HG03103 (cell line): ENCODE measurements around the gene KRTAP6-1.

Source experiments
- ATAC-seq: cut with Tn5 transposase; IDR thresholded peaks from one replicate; pipeline ENCODE4 v1.9.1; 2021; ENCODE audit warnings: low read depth; ENCODE audit not compliant: unreplicated experiment

Gene KRTAP6-1, protein sequence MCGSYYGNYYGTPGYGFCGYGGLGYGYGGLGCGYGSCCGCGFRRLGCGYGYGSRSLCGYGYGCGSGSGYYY

DNA sequence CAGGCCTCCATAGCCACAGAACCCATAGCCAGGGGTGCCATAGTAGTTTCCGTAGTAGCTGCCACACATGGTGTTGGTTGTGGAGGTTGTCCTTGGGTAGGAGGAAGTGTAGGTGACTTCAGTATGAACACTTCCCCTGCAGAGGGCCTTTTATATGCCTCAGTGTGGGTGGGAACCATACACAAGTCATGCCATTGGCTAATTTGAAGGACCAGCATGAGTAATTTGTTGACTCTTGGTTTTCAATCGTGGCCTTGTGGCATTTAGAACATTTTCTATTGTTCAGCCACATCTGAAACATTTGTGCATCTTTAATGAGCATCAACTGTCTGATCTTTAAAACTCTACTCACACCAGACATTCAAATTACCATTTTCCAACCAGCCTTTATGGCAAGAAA, at the start of gene KRTAP6-1:
Gene KRTAP6-1 (minus strand): TSS at position 95 of the 400 bp plus-strand sequence. CDS start 26 bp downstream, at position 69.
- ATAC-seq: no peak

DNA sequence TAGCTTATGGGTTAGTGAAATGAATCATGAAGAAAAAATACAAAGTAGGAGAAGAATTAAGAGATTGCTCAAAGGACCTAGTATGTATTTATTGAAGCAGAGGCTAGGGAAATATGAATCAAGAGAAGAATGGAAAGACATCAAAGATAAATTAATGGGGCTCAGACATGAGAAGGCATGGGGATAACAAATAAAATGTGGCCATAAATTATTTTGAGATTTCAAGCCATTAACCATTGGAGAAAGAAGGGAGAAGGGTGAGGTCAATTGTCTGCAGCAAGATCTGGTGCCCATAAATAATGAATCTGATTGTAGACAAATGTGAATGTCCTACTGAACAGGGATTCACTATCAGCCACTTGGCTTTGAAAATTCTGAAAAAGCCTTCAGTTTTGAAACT, 39.2 kb upstream of the KRTAP6-1 start:
- no peak for ATAC-seq

DNA sequence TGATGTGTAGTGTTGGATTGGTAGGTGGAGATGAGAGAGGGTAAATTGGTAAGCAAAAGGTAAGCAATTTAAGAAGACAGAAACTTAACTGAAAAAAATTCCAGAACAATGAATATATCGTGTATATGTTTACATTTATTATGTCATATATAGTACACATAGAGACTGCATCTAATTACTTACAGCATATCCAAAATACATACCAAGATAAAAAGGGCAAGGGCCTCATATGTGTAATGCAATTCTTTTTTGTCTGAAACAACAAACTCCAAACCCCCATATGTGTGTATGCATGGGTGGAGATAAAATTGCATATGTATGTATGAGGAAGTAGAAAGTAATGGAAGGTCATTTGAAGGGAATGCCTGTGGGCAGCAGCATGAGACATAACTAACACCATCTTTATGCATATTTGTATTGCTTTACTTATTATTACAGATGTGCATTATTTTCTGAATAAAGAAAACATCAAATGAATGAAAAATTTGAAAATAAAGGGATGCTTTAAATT, 33.2 kb upstream of the KRTAP6-1 start:
- no peak for ATAC-seq

DNA sequence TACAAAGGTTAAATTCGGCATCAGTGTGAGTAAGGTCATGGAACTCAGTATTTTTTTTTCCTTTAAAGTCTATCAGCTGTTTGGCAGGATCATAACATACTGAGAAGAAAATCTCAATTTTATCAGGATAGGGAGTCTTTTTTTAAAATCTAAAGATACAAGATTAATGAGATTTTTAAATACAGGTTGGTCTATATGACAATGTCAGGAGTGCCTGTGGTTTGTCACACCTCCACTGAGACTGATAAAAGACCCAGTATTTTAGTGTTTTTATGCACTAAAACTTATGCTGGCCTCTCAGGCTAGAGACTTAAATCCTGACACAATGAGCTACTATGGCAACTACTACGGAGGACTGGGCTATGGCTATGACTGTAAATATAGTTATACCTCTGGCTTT, 28.8 kb upstream of the KRTAP6-1 start, which contains the start of gene KRTAP20-3:
Gene KRTAP20-3 (plus strand): TSS at position 301 of the 400 bp plus-strand sequence.
- no peak for ATAC-seq

DNA sequence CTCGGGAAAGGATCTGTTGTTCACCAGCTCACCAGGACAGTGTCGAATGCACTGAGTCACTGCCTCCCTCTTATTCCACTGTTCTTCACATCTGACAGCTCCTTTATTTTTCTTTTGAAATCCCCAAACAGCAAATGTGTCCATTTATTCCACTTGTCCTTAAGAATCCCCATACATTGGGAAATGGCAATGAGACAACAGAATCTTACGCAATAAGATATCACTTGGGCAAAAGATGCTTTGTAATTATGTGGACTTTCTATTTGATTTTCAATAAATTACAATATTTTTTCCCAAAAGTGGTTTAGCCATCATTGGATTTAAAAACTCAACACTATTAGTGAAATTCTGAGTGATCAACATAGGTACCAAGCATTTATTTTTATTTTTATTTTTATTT, 25.0 kb upstream of the KRTAP6-1 start:
- ATAC-seq: no peak

DNA sequence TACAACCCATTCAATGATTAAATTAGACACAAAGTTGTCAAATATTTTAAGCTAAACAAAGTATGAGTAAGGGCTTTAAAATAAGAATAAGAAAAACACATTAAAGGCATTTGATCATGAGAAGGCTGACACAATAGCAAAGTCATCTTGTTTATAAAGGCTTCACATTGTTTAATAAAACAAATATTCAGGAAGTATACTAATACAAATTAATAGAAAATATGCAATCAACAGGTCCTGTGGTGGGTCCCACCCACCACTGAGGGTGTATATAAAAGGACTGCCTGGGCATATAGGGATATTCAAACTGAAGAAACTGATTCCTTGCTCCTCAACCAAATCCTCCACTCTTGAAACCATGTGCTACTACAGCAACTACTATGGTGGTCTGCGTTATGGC, 21.2 kb upstream of the KRTAP6-1 start, which contains the start of gene KRTAP20-2:
Gene KRTAP20-2 (plus strand): TSS at position 301 of the 400 bp plus-strand sequence. CDS start 58 bp downstream, at position 359.
- ATAC-seq: no peak

DNA sequence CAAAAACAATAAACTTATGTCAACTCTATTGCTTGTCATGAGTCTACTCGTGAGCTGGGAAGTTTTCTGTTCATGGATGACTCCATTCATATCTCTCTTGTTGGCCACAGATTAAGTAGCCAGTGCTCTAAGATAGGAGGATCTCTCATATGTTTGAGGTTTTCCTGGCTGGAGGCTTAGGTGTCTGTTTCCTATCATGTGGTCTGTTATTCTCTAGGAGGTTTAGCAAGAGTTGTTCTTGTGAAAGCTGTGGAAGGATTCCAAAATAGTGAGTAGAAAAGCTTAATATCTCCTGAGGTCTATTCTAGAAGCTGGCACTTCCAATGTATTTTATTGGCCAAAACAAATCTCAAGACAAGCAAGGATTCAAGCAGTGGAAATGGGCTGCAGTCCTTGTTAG, 15.5 kb upstream of the KRTAP6-1 start:
- no peak for ATAC-seq

DNA sequence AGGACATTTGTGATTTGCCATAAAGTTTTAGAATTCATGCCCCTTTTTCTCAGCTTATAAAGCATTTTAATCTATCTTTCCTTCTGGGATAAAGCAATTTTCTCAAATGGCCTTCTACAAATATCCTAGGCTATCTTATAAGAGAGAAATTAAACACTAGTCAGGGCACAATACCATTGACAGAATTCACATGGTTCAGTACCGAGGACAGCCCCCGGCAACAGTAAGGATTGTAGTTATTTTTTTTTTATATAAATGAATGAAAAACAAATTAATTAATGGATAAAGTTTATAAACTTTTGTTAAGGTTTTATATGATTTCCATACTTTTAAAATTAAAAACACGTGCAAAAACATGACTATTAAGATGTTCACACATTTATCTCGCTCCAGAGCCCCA, 14.4 kb upstream of the KRTAP6-1 start:
- no peak for ATAC-seq

DNA sequence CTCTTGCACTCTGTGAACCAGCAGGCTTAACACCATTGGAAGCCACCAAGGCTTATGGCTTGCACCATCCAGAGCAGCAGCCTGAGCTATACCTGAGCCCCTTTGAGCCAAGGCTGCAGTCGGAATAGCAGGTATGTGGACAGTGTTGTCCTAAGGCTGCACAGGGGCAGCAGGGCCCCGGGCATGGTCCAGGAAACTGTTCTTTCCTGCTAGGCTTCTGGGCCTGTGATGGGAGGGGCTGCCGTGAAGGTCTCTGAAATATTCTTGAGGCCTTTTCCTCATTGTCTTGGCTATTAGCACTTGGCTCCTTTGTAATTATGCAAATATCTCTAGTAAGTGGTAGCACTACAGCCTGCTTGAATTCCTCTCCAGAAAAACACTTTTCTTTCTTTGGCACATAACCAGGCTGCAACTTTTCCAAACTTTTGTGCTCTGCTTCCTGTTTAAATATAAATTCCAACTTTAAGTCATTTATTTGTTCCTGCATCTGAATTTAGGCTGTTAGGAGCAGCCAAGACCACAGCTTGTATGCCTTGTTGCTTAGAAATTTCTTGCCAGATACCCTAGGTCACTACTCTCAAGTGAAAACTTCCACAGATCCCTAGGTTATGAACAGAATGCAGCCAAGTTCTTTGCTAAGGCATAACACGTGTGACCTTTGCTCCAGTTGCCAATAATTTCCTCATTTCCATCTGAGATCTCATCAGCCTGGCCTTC, 11.9 kb upstream of the KRTAP6-1 start:
- ATAC-seq: no peak

DNA sequence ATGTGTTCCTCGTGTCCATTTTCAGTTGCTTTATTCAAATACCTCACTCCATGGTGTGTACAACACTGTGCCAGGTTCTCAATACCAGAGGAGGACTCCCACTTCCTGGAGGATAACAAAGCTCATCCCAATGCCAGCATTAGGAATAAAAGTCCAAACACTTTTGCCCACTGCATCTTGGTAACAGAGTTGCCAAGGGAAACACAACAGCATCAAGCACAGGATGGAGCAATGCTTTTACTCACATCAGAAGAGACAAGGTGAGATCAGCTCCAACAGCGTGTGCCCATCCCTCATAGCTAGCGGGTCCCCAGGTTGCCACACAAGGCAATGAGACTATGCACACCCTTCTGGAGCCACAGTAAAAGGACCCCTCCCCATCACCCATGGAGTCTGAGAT, 9.6 kb upstream of the KRTAP6-1 start:
- ATAC-seq: no peak

DNA sequence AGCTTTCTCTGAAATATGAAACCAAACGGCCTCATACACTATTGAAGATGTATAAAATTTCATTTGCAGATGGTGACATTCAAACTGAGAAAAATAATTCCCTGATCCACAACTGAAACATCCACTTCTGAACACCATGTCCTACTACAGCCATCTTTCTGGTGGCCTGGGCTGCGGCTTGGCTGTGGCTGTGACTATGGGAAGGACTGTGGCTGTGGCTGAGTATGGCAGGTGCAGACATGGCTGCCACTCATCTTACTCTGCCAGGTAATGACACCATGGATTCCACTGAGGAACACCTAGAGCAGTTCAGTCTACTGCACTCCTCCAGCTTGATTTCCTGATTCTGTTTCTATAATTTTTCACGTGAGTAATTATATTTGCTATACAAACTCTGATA, 6.8 kb upstream of the KRTAP6-1 start, which contains the start of gene KRTAP20-4:
Gene KRTAP20-4 (plus strand): TSS at position 106 of the 400 bp plus-strand sequence.
- ATAC-seq: no peak

DNA sequence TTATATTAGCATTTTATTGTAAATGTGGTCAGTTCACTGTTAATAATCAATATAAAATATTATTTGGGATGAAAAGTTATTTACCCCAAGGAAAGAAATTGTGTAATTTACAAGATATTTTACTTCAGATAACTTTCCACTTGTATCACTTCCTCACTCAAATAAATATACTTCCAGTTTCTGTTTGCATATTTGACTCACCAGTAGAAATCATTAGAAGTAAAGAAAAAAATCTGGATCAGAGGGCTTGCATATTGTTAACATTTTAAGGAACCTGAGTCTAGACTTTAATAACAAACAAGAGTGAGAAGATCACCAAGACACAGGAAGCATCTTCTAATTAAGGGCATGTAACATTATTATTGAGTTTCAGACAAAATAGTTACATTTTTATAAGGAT, 6.3 kb upstream of the KRTAP6-1 start:
- ATAC-seq: no peak

DNA sequence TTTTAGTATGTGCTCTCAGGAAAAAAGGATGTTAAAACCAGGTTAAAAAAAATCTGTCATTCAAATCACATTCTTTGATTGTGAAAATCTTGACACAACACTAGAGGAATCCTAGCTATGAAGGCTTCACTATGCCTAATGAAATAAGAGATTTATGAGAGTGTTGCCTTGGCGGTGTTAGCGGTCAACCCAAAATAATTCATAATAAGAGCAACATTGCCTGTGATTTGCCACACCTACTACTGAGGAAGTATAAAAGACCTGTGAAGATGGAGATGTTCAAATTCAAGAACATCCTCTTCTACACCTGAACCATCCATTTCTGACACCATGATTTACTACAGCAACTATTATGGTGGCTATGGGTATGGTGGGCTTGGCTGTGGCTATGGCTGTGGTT, 2.4 kb upstream of the KRTAP6-1 start, which contains the start of gene KRTAP20-1:
Gene KRTAP20-1 (plus strand): TSS at position 301 of the 400 bp plus-strand sequence. CDS start 30 bp downstream, at position 331.
- ATAC-seq: no peak

DNA sequence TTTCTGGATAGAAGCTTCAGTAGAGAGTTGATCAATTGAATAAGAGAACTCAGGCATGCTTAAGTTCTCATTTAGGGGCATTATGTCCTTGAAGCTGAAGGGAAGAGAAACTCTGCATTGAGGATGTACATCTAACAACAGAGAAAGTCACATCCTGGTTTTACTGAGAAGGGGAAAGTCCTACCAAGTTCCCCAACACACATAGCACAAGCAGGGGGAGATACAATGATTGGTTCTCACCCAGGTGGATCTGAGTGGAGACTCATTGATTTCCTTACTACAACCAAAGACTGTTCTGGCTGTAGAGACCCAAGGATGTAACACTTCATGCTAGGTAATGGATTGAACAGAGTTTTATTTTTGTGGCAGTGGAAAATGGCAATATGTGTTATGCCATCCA, 1.5 kb upstream of the KRTAP6-1 start:
- ATAC-seq: no peak

DNA sequence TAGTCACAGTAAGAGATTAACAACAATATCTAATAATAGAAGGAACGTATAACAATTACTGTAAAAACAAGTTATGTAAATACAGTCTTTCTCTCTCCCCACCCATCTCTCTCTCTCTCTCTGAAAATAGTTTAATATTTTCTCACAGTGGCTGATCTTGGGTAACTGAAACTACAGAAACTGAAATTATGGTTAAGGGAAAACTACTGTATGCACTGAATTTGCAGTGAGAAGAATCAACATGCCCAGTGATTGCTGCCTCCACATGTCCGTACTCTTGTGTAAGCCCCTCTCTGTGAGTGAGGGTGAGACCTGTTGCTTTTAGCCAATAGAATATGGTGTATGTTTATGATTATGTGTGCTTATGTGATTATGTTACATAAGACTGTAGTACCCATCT, 1.6 kb downstream of the KRTAP6-1 start:
- no peak for ATAC-seq

DNA sequence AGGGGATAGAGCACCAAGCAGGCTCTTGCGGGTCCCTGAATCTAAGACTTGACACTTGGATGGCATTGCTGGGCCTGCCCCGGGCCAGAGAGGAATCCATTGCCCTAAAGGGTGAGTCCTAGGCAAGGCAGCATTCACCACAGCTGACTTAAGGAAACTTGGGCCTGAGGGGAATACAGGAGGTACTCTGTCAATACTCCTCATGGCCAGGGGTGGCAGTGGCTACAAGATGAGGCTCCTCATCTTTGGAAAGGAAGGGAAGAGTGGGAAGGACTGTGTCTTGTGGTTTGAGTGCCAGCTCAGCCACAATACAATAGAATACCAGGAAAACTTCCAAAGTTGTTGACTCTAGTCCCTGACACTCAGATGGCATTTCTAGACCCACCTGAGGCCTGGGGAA, 7.8 kb downstream of the KRTAP6-1 start:
- no peak for ATAC-seq

DNA sequence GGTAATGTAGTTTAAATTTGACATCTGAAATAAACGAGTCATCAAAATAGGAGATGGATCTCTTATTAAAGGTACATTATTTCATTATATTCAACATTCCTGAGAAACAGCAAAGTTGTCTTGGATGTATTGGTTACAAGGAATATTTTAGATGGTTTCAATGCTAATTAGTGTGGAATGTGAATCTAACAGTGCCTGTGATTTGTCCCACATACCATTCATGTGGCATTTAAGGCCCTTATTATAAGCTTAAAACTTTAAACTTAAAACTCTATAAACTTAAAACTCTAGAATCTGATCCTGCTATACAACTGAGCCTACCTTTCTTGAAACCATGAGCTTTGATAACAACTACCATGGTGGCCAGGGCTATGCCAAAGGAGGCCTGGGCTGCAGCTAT, 12.9 kb downstream of the KRTAP6-1 start, which contains the start of gene KRTAP22-1:
Gene KRTAP22-1 (plus strand): TSS at position 301 of the 400 bp plus-strand sequence.
- no peak for ATAC-seq

DNA sequence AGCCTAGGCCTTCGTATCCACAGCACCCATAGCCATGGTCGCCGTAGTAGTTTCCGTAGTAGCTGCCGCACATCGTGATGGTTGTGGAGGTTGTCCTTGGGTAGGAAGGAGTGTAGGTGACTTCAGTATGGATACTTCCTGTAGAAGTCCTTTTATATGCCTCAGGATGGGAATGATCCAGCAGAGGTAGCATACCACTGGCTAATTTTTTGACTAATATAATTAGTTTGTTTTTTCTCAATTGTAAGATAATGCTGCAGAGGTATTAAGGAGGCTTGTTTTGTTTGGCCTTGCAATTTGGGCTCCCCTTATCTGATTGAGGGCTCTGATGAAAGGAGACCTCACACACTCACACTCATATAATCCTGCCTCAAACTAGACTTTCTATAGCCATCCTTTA, 14.9 kb downstream of the KRTAP6-1 start, which contains the start of gene KRTAP6-2:
Gene KRTAP6-2 (minus strand): TSS at position 101 of the 400 bp plus-strand sequence. CDS start 28 bp downstream, at position 73.
- ATAC-seq: no peak

DNA sequence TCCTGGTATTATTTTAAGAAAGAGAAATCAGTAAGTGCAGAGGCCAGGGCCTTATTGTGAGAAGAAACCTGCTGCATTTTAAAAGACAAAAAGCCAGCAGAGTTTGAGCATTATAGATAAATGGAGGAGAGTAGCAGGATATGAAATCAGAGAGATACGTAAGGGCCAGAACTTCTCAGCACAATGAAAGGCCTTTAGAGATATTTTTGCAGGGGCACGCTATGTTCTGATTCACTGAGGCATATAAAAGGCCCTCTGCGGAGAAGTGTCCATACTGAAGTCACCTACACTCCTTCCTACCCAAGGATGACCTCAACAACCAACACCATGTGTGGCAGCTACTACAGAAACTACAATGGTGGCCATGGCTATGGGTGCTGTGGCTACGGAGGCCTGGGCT, 21.6 kb downstream of the KRTAP6-1 start, which contains the start of gene KRTAP6-3:
Gene KRTAP6-3 (plus strand): TSS at position 301 of the 400 bp plus-strand sequence. CDS start 6 bp downstream, at position 307.
- no peak for ATAC-seq

DNA sequence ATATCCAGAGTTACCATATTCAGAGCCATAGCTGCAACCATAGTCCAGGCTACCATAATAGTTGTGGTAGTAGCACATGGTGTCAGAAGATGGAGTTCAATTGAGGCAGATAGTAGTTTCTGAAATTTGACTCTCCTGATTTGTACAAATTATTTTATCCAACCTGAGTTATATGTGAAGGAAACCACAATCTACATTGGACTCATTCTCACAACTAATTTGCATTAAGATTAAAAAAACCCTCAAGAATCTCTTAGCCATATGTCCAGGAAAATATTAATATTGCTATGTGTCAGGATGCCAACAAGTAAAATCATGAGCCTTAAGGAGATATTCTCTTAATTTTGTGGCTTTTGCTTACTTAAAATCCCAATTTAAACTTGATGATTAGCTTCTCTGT, 23.4 kb downstream of the KRTAP6-1 start, which contains the start of gene KRTAP22-2:
Gene KRTAP22-2 (minus strand): TSS at position 101 of the 400 bp plus-strand sequence.
- no peak for ATAC-seq

DNA sequence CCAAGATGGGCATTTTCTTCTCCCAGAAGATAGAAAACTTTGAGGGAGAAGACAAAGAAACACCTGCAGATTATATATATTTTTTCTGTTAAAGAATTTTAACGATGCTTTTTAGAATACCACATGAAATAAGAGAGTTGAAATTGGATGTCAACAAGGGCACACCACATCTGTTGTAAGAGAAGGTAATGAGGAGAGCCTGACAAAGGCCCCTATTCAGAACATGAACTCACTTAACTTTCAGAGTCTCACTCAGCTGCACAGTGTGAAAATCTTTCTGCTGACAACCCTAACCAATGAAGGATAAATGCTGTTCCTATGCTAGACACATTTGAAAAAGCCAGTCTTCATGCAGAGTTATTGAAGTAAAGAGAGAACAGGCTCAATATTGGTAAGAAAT, 30.9 kb downstream of the KRTAP6-1 start:
- ATAC-seq: no peak
